ENCODE measurements around the gene PICALM. TPM values are rescaled to one million over a fixed set of nuclear protein-coding genes. Genes with fewer than 3 reads are reported as not detected.

PICALM gene
- total and polyA plus RNA-seq, 2 of the 13 experiments (the other 11 are each of a cell fraction or from before 2014, with no cell fraction given), result 97.6 to 154 TPM

DNA sequence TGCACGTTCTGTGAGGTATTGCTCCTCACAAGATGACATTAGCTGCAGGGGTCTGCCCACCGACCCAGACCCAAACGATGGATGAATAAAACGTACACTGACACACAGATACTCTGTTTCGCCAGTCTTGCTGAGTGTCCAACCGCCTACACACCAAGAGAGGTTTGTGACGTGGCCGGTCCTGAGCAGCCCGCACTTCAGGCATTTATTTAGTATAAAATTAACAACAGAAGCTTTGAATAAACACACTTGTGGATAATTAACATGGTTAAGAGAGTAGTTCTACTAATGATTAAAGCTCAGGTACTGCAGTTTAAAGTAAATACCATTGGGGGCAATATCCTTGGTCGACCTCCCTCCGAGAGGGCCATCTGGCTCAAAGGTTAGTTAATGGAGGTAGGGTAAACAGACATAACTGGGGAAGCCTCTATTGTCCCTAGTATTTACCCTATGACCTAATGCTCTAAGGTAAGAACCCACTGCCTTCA, 138.0 kb downstream of the PICALM start (continued):
- TF ChIP-seq, protein P1, sequence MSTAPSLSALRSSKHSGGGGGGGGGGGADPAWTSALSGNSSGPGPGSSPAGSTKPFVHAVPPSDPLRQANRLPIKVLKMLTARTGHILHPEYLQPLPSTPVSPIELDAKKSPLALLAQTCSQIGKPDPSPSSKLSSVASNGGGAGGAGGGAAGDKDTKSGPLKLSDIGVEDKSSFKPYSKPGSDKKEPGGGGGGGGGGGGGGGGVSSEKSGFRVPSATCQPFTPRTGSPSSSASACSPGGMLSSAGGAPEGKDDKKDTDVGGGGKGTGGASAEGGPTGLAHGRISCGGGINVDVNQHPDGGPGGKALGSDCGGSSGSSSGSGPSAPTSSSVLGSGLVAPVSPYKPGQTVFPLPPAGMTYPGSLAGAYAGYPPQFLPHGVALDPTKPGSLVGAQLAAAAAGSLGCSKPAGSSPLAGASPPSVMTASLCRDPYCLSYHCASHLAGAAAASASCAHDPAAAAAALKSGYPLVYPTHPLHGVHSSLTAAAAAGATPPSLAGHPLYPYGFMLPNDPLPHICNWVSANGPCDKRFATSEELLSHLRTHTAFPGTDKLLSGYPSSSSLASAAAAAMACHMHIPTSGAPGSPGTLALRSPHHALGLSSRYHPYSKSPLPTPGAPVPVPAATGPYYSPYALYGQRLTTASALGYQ (CRISPR knock-in tag; IDR thresholded peaks at IDR 0.05), result peak; percentile 85; the same call in 1 of the 2 replicates
- TF ChIP-seq SKI (IDR thresholded peaks at IDR 0.05; ENCODE audit: partially characterized antibody) (peak; percentile 53), ZNF878 (CRISPR knock-in tag; IDR thresholded peaks at IDR 0.05) (0 out of 2 replicates have a peak, but pooled peaks have one; percentile 52), ZNF451 (CRISPR knock-in tag; IDR thresholded peaks at IDR 0.05) (peak; percentile 57; the same call in 1 of the 2 replicates), ZMYM3 (CRISPR knock-in tag; IDR thresholded peaks at IDR 0.05) (peak; percentile 53; the same call in 1 of the 2 replicates), ARID4A (CRISPR knock-in tag; IDR thresholded peaks at IDR 0.05; ENCODE audit: borderline replicate concordance) (peak; percentile 42; the same call in 1 of the 2 replicates), NFKBIZ (CRISPR knock-in tag; IDR thresholded peaks at IDR 0.05) (0 out of 2 replicates have a peak, but pooled peaks have one; percentile 54), ZSCAN31 (CRISPR knock-in tag; IDR thresholded peaks at IDR 0.05; ENCODE audit: low read depth) (peak; percentile 77; the same call in 1 of the 2 replicates), ZBTB2 (CRISPR knock-in tag; IDR thresholded peaks at IDR 0.05; ENCODE audit: low read depth) (no peak), ZNF720 (CRISPR knock-in tag; IDR thresholded peaks at IDR 0.05) (no peak), FOSL2 (CRISPR knock-in tag; IDR thresholded peaks at IDR 0.05) (peak; percentile 56; the same call in 1 of the 2 replicates), SKIL (CRISPR knock-in tag; IDR thresholded peaks at IDR 0.05; ENCODE audit: borderline replicate concordance) (peak; percentile 53; the same call in 1 of the 2 replicates), ZNF512 (CRISPR knock-in tag; IDR thresholded peaks at IDR 0.05) (no peak)
- TF ChIP-seq, protein P2, sequence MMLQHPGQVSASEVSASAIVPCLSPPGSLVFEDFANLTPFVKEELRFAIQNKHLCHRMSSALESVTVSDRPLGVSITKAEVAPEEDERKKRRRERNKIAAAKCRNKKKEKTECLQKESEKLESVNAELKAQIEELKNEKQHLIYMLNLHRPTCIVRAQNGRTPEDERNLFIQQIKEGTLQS (CRISPR knock-in tag; IDR thresholded peaks at IDR 0.05), result peak; percentile 60; the same call in 1 of the 2 replicates
- TF ChIP-seq, protein P3, sequence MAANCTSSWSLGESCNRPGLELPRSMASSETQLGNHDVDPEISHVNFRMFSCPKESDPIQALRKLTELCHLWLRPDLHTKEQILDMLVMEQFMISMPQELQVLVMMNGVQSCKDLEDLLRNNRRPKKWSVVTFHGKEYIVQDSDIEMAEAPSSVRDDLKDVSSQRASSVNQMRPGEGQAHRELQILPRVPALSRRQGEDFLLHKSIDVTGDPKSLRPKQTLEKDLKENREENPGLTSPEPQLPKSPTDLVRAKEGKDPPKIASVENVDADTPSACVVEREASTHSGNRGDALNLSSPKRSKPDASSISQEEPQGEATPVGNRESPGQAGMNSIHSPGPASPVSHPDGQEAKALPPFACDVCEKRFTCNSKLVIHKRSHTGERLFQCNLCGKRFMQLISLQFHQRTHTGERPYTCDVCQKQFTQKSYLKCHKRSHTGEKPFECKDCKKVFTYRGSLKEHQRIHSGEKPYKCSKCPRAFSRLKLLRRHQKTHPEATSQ (CRISPR knock-in tag; IDR thresholded peaks at IDR 0.05; ENCODE audit: borderline replicate concordance), result no peak
